ENCODE measurements around the gene RGL4.

Gene RGL4

GRCh38 chr22:23697031-23697970 lies 6.5 kb downstream of the RGL4 start:
- no peak for DNase-seq (ENCODE audit: low read depth in 4 of 4, low spot score in 1 of 4)

GRCh38 chr22:23698094-23698493 lies 7.3 kb downstream of the RGL4 start:
- no peak for DNase-seq (ENCODE audit: low read depth in 4 of 4, low spot score in 1 of 4)

- no peak for DNase-seq (ENCODE audit: low read depth in 4 of 4, low spot score in 1 of 4)
Measured at GRCh38 chr22:23698673-23699235, 7.9 kb downstream of the RGL4 start.

GRCh38 chr22:23700706-23701105 lies 9.9 kb downstream of the RGL4 start:
- DNase-seq (ENCODE audit: low read depth in 4 of 4, low spot score in 1 of 4) = no peak

- DNase-seq (ENCODE audit: low read depth in 4 of 4, low spot score in 1 of 4) = no peak
Measured at GRCh38 chr22:23704062-23704461, 13.2 kb downstream of the RGL4 start.

GRCh38 chr22:23704829-23705228 lies 14.0 kb downstream of the RGL4 start:
- no peak for DNase-seq (ENCODE audit: low read depth in 4 of 4, low spot score in 1 of 4)

GRCh38 chr22:23705358-23705757 lies 14.5 kb downstream of the RGL4 start:
- no peak for DNase-seq (ENCODE audit: low read depth in 4 of 4, low spot score in 1 of 4)

GRCh38 chr22:23708270-23708669 lies 17.5 kb downstream of the RGL4 start:
- DNase-seq (ENCODE audit: low read depth in 4 of 4, low spot score in 1 of 4) = no peak

GRCh38 chr22:23709107-23709506 lies 18.3 kb downstream of the RGL4 start:
- no peak for DNase-seq (ENCODE audit: low read depth in 4 of 4, low spot score in 1 of 4)

- no peak for DNase-seq (ENCODE audit: low read depth in 4 of 4, low spot score in 1 of 4)
Measured at GRCh38 chr22:23712256-23712655, 21.4 kb downstream of the RGL4 start.

- DNase-seq (ENCODE audit: low read depth in 4 of 4, low spot score in 1 of 4) = no peak
Measured at GRCh38 chr22:23713696-23714595, 23.1 kb downstream of the RGL4 start.

- no peak for DNase-seq (ENCODE audit: low read depth in 4 of 4, low spot score in 1 of 4)
Measured at GRCh38 chr22:23714596-23715578, 24.1 kb downstream of the RGL4 start.

- no peak for DNase-seq (ENCODE audit: low read depth in 4 of 4, low spot score in 1 of 4)
Measured at GRCh38 chr22:23715806-23716375, 25.1 kb downstream of the RGL4 start.

- peak; percentile 67 to 72 (median 69) for DNase-seq (ENCODE audit: low read depth in 4 of 4, low spot score in 1 of 4)
Measured at GRCh38 chr22:23716811-23717801, 26.3 kb downstream of the RGL4 start.

GRCh38 chr22:23718371-23719165 lies 27.8 kb downstream of the RGL4 start:
- no peak for DNase-seq (ENCODE audit: low read depth in 4 of 4, low spot score in 1 of 4)

GRCh38 chr22:23720855-23721254 lies 30.0 kb downstream of the RGL4 start:
- DNase-seq (ENCODE audit: low read depth in 4 of 4, low spot score in 1 of 4) = no peak

GRCh38 chr22:23722160-23722559 lies 31.3 kb downstream of the RGL4 start:
- DNase-seq (ENCODE audit: low read depth in 4 of 4, low spot score in 1 of 4) = no peak

GRCh38 chr22:23722724-23723123 lies 31.9 kb downstream of the RGL4 start:
- no peak for DNase-seq (ENCODE audit: low read depth in 4 of 4, low spot score in 1 of 4)
